NB4 (cell line): ENCODE results near the gene TSHR.

Experiments
- MYC ChIP-seq: IDR thresholded peaks from 2 replicates; pipeline ENCODE4 v1.6.1; 2011; ENCODE audit warnings: low read depth, low read length
- TF ChIP-seq, protein P1 (sequence below): IDR thresholded peaks from one replicate; pipeline ENCODE4 v1.5.1; 2012; ENCODE audit warnings: low read depth, low read length

DNA sequence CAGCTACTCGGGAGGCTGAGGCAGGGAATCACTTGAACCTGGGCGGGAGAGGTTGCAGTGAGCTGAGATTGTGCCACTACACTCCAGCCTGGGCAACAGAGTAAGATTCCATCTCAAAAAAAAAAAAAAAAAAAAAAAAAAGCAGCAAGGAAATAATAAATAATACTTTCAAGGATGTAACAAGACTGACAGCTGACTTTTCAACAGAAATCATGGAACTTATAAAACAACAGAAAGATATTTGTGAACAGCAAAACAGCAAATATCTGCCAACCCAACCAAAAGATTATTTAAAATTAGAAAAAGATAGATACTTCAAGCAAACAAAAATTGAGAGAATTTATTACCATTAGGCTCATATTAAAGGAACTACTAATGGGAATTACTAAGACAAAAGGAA, 115.1 kb downstream of the TSHR start:
- TF ChIP-seq, protein P1, sequence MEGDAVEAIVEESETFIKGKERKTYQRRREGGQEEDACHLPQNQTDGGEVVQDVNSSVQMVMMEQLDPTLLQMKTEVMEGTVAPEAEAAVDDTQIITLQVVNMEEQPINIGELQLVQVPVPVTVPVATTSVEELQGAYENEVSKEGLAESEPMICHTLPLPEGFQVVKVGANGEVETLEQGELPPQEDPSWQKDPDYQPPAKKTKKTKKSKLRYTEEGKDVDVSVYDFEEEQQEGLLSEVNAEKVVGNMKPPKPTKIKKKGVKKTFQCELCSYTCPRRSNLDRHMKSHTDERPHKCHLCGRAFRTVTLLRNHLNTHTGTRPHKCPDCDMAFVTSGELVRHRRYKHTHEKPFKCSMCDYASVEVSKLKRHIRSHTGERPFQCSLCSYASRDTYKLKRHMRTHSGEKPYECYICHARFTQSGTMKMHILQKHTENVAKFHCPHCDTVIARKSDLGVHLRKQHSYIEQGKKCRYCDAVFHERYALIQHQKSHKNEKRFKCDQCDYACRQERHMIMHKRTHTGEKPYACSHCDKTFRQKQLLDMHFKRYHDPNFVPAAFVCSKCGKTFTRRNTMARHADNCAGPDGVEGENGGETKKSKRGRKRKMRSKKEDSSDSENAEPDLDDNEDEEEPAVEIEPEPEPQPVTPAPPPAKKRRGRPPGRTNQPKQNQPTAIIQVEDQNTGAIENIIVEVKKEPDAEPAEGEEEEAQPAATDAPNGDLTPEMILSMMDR = no peak
- no peak for TF ChIP-seq MYC
